A549 (cell line): ENCODE results near the gene PTPRN2. TPM values are rescaled to one million over a fixed set of nuclear protein-coding genes. Genes with fewer than 3 reads are reported as not detected.
A peak's percentile ranks its signal among the peaks of the same experiment; 100 is the strongest.

Source experiments
- ATAC-seq, 2 experiments: fragments of 200-7000 bp in 1 of 2; fragments of >200 bp in 1 of 2; cut with Nextera tagmentation in 1 of 2; cut with Tn5 transposase in 1 of 2; 3 replicates each; pipeline versions ENCODE4 v1.8.0 to v1.9.1; 2018 to 2020; ENCODE audit warnings: mild to moderate bottlenecking in 1 of 2, moderate library complexity in 1 of 2
- CTCF ChIA-PET: fragments of 300-600 bp; sonication (Branson Sonifier 250); formaldehyde crosslinking; extraction: SDS; loops from one replicate; lab custom pipeline; 2021; ENCODE audit warnings: antibody characterized with exemption, inconsistent platforms; lab: Yijun Ruan, JAX
- POLR2A ChIA-PET: fragments of 350-600 bp; formaldehyde crosslinking; extraction: SDS; loops from one replicate; lab custom pipeline; 2021; ENCODE audit warnings: antibody characterized with exemption, inconsistent platforms; lab: Yijun Ruan, JAX
- DNase-seq, 2 experiments: peaks; one replicate each; pipeline versions ENCODE4 v3.0.0 to v3.0.0-alpha.2; 2011 to 2016; ENCODE audit warnings: low read depth in 1 of 2, low spot score in 1 of 2
- FAIRE-seq: peaks from 2 replicates; lab custom pipeline; 2011; peaks lifted over from hg19 to GRCh38; lab: Jason Lieb, UNC
- H3K27ac ChIP-seq, 2 experiments: fragments of >200 bp; sonication (Bioruptor Twin); formaldehyde crosslinking; 3 replicates each; pipeline ENCODE4 v1.5.1; 2016 to 2017
- H3K4me1 ChIP-seq: fragments of >200 bp; sonication (Bioruptor Twin); formaldehyde crosslinking; 3 replicates; pipeline ENCODE4 v1.6.1; 2016
- H3K4me2 ChIP-seq: fragments of >200 bp; sonication (Bioruptor Twin); formaldehyde crosslinking; 3 replicates; pipeline ENCODE4 v1.6.1; 2016
- H3K4me3 ChIP-seq: fragments of >200 bp; sonication (Bioruptor Twin); formaldehyde crosslinking; 3 replicates; pipeline ENCODE4 v1.5.1; 2016
- H3K9me3 ChIP-seq: fragments of >200 bp; sonication (Bioruptor Twin); formaldehyde crosslinking; 3 replicates; pipeline ENCODE4 v1.6.1; 2016
- BHLHE40 ChIP-seq: IDR thresholded peaks from 2 replicates; pipeline ENCODE4 v1.6.1; 2012; ENCODE audit warnings: low read depth, low read length, inconsistent platforms
- CHD4 ChIP-seq: fragments of 200-600 bp; sonication (generic); IDR thresholded peaks from 2 replicates; pipeline ENCODE4 v1.6.1; 2016; ENCODE audit warnings: antibody characterized with exemption, mild to moderate bottlenecking, borderline replicate concordance
- EHF ChIP-seq: fragments of 250-450 bp; sonication (Bioruptor Pico); IDR thresholded peaks from 2 replicates; pipeline ENCODE4 v1.5.0; 2020; ENCODE audit warnings: mild to moderate bottlenecking
- EHMT2 ChIP-seq: fragments of 200-600 bp; sonication (generic); IDR thresholded peaks from 2 replicates; pipeline ENCODE4 v1.6.1; 2016; ENCODE audit warnings: antibody characterized with exemption, low read depth, mild to moderate bottlenecking, moderate library complexity
- FOSB ChIP-seq: fragments of 250-450 bp; sonication (Bioruptor Pico); IDR thresholded peaks from 2 replicates; pipeline ENCODE4 v1.5.0; 2020; ENCODE audit warnings: mild to moderate bottlenecking, moderate library complexity
- HOXA7 ChIP-seq: fragments of 250-450 bp; sonication (Bioruptor Pico); IDR thresholded peaks from 2 replicates; pipeline ENCODE4 v1.5.0; 2020; ENCODE audit warnings: mild to moderate bottlenecking, moderate library complexity
- KDM1A ChIP-seq: fragments of 200-600 bp; sonication (generic); IDR thresholded peaks from 2 replicates; pipeline ENCODE4 v1.6.1; 2016; ENCODE audit warnings: low read depth, mild to moderate bottlenecking
- MAFK ChIP-seq: fragments of 450-650 bp; IDR thresholded peaks from 2 replicates; pipeline ENCODE4 v1.6.1; 2014; ENCODE audit not compliant: partially characterized antibody
- MYC ChIP-seq: IDR thresholded peaks from 2 replicates; pipeline ENCODE4 v1.6.1; 2012; ENCODE audit warnings: mild to moderate bottlenecking, inconsistent platforms, low read length, improper control_type of control experiment, borderline replicate concordance
- NFE2L2 ChIP-seq: fragments of 150-350 bp; conservative IDR thresholded peaks from 2 replicates; pipeline ENCODE4 v1.6.1; 2014; ENCODE audit warnings: low read length
- NPAS2 ChIP-seq: fragments of 250-450 bp; sonication (Bioruptor Pico); IDR thresholded peaks from 2 replicates; pipeline ENCODE4 v1.8.0; 2022; ENCODE audit warnings: mild to moderate bottlenecking, moderate library complexity, borderline replicate concordance
- POLR2A ChIP-seq: IDR thresholded peaks from 2 replicates; pipeline ENCODE4 v1.6.1; 2012; ENCODE audit warnings: mild to moderate bottlenecking, low read length
- RAD21 ChIP-seq, 2 experiments: fragments of >200 bp in 1 of 2; sonication (Bioruptor Twin) in 1 of 2; formaldehyde crosslinking in 1 of 2; IDR thresholded peaks in 1 of 2; conservative IDR thresholded peaks in 1 of 2; 2 replicates in 1 of 2; 3 replicates in 1 of 2; pipeline ENCODE4 v1.6.1; 2012 to 2018; ENCODE audit warnings: inconsistent platforms in 1 of 2
- RNF2 ChIP-seq: fragments of 200-600 bp; sonication (generic); IDR thresholded peaks from 2 replicates; pipeline ENCODE4 v1.6.1; 2016; ENCODE audit warnings: low read depth, mild to moderate bottlenecking, antibody characterized with exemption, moderate library complexity, borderline replicate concordance
- SMC3 ChIP-seq: fragments of >200 bp; sonication (Bioruptor Twin); formaldehyde crosslinking; IDR thresholded peaks from 3 replicates; pipeline ENCODE4 v1.6.1; 2018; ENCODE audit warnings: inconsistent platforms
- SREBF2 ChIP-seq: fragments of 450-650 bp; IDR thresholded peaks from 2 replicates; pipeline ENCODE4 v1.6.1; 2014; ENCODE audit warnings: mild to moderate bottlenecking, moderate library complexity
- TFCP2L1 ChIP-seq: fragments of 250-450 bp; sonication (Bioruptor Pico); IDR thresholded peaks from 2 replicates; pipeline ENCODE4 v1.5.0; 2021; ENCODE audit warnings: mild to moderate bottlenecking
- TP53 ChIP-seq: fragments of 250-450 bp; sonication (Bioruptor Pico); IDR thresholded peaks from 2 replicates; pipeline ENCODE4 v1.5.0; 2021; ENCODE audit warnings: mild to moderate bottlenecking, moderate library complexity
- ZSCAN20 ChIP-seq: fragments of 250-450 bp; sonication (Bioruptor Pico); IDR thresholded peaks from 2 replicates; pipeline ENCODE4 v1.8.0; 2022; ENCODE audit warnings: mild to moderate bottlenecking, moderate library complexity
- WGBS: methylation state at CpG from one replicate; pipeline ENCODE4 v1.1.6; 2017; ENCODE audit errors: missing lambda C conversion rate; 5-methylcytosine and 5-hydroxymethylcytosine counted together
- polyA plus RNA-seq, 4 experiments: library from polyadenylated mRNA; depleted of rRNA in 3 of 4; stranded (reverse); fragments of >200 nt; fragmentation: RNase III in 1 of 4; extraction: RNeasy Plus Mini Kit Qiagen cat#74134 plus additional on column Dnase treatment in 1 of 4; gene quantifications; 2 replicates in 3 of 4; 3 replicates in 1 of 4; pipeline ENCODE4 v1.2.3, GENCODE V29; 2011 to 2017
- TF ChIP-seq, protein P1 (sequence below): fragments of 450-650 bp; IDR thresholded peaks from 2 replicates; pipeline ENCODE4 v1.6.1; 2014; ENCODE audit warnings: antibody characterized with exemption
- TF ChIP-seq, protein P2 (sequence below): IDR thresholded peaks from 2 replicates; pipeline ENCODE4 v1.6.1; 2012; ENCODE audit warnings: low read depth, borderline replicate concordance
- TF ChIP-seq, protein P3 (sequence below): fragments of >200 bp; sonication (Bioruptor Twin); formaldehyde crosslinking; IDR thresholded peaks from 3 replicates; pipeline ENCODE4 v1.6.1; 2016

The PTPRN2 gene
- polyA plus RNA-seq, 2 of the 4 experiments (the other 2 are of a cell fraction) = 0.41 to 1.2 TPM

DNA sequence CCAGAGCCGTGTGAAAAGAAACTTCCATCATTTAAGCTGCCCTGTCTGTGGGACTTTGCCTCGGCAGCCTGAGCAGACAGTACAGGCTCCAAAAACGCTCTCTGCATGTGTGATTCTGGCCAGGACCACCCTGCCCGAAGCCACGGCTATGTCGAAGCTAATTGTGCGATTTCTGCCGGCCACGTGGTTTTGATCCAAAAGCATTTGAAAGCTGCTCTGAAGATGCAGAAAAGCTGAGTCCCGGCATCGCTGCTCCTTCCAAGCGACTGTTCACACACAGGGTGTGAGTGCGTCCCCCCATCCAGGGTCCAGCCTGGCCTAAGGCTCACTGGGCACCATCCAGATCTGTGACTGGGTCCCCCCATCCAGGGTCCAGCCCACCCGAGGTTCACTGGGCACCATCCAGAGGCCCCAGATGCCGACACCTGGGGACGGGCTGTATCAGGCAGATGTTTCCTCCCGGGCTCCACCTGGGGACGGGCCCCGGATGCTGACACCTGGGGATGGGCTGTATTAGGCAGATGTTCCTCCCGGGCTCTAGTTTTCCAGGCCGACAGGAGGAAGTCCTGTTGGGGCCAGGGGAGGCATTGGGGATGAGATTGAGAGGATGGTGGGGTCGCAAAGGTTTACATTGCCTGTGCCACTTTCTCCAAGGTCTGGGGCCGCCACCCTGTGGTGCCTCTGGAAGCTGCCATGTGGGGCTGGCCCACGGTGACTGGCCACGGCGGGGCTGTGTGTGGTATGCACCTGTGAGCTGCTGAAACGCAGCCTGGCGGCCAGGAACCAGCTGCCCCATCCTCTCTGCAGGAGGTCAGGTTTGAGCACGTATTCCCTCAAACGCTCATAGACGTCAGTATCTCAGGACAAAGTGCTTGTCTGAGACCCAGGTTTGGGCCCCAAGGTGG is 723.5 kb downstream of the PTPRN2 start:
- H3K4me1 ChIP-seq = no peaks in the 10 kb centered on the region
- no peaks in the 10 kb centered on the region for H3K9me3 ChIP-seq
- no peak overlapping the region for H3K4me2 ChIP-seq
- FAIRE-seq (no peak), DNase-seq (no peak), ATAC-seq (peak in 1 of 2 experiments; percentile 32; a peak in 2 of 6 replicates)
- WGBS = 44% methylated on average over 20 of the region's 31 CpGs
- CTCF ChIA-PET = no interaction called here
- 0 out of 5 replicates have a peak, but pooled peaks of 1 of the 2 experiments have one; percentile 16 for TF ChIP-seq RAD21 (conservative IDR thresholded peaks at IDR 0.05 in 1 of 2, IDR thresholded peaks at IDR 0.05 in 1 of 2)
- TF ChIP-seq BHLHE40 = no peak
- no peak for TF ChIP-seq SMC3
- no peak overlapping the region for H3K4me3 ChIP-seq
- H3K27ac ChIP-seq = no peak overlapping the region
- POLR2A ChIA-PET = no interaction called here

DNA sequence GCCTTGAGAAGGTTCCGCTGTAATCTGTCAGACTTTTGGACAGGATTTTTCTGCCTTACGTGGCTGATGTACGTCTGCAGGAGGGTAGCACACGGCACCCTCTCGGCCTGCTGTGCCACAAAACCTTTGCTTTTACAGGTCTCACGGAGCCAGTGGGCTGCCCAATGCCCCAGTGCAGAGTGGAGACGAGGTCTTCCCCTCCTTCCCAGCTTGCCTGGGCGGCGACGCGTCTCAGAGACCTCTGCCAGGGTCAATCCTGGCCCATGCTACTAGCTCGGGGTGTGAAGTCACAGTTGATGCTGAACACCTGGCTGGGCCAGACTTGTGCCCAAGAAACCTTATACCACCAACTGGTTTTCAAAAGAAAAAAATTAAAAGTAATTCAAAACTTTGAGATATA is 724.4 kb downstream of the PTPRN2 start:
- CTCF ChIA-PET = no interaction called here
- H3K27ac ChIP-seq = no peak overlapping the region
- H3K4me2 ChIP-seq = no peak overlapping the region
- no peaks in the 10 kb centered on the region for H3K9me3 ChIP-seq
- DNase-seq = no peak
- whole genome bisulfite sequencing = 41% methylated on average over 12 of the region's 12 CpGs
- POLR2A ChIA-PET = no interaction called here
- no peaks in the 10 kb centered on the region for H3K4me1 ChIP-seq
- ATAC-seq = no peak
- no peak for FAIRE-seq
- no peak overlapping the region for H3K4me3 ChIP-seq
- TF ChIP-seq POLR2A (no peak), FOSB (CRISPR knock-in tag) (no peak), HOXA7 (no peak), NFE2L2 (no peak), CHD4 (no peak), SREBF2 (no peak)
- TF ChIP-seq, protein P1, sequence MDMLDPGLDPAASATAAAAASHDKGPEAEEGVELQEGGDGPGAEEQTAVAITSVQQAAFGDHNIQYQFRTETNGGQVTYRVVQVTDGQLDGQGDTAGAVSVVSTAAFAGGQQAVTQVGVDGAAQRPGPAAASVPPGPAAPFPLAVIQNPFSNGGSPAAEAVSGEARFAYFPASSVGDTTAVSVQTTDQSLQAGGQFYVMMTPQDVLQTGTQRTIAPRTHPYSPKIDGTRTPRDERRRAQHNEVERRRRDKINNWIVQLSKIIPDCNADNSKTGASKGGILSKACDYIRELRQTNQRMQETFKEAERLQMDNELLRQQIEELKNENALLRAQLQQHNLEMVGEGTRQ = no peak

DNA sequence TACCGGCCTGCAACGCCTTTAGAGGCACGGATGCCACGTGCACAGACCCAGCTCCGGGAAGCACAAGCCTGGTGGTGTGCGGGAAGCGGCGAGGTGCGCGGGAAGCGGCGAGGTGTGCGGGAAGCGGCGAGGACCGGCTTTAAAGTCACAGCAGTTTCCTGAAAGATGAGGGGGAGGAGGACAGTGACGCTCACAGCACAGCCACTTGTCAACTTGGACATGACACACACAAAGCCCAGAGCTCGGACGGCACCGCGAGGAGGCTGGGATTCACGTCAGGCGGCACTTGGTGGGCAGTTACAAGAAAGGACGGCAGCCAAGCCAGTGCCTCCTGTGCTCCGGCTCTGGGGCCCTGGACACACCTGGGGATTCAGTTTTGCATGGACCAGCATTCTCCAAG is 724.9 kb downstream of the PTPRN2 start:
- DNase-seq (no peak), FAIRE-seq (no peak), ATAC-seq (peak in 1 of 2 experiments; percentile 41; a peak in 2 of 6 replicates)
- TF ChIP-seq, protein P1 = no peak
- TF ChIP-seq RNF2 (no peak), TFCP2L1 (CRISPR knock-in tag) (no peak), CHD4 (no peak), KDM1A (no peak), ZSCAN20 (no peak), SREBF2 (no peak)
- TF ChIP-seq, protein P2, sequence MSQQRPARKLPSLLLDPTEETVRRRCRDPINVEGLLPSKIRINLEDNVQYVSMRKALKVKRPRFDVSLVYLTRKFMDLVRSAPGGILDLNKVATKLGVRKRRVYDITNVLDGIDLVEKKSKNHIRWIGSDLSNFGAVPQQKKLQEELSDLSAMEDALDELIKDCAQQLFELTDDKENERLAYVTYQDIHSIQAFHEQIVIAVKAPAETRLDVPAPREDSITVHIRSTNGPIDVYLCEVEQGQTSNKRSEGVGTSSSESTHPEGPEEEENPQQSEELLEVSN = no peak
- no peak overlapping the region for H3K27ac ChIP-seq
- ChIA-PET CTCF (no interaction called here), POLR2A (no interaction called here)
- no peaks in the 10 kb centered on the region for H3K4me1 ChIP-seq
- no peak overlapping the region for H3K4me3 ChIP-seq
- WGBS = 65% methylated on average over 25 of the region's 25 CpGs
- no peak overlapping the region for H3K4me2 ChIP-seq
- H3K9me3 ChIP-seq = no peaks in the 10 kb centered on the region

DNA sequence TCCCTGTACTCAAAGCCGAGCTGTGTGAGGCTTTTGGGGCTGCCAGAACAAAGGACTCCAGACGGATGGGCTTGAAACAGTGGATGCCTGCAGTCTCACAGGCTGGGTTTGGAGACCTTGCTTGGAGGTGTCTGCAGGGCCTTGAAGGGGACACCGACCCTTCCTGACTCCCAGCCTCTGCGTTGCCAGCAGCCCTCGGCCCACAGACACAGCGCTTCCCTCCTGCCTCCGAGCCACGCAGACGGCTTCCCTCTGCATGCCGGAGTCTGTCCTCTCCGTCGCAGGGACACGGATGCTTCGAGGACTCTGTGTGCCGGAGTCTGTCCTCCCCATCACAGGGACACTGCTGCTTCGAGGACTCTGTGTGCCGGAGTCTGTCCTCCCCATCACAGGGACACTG is 726.1 kb downstream of the PTPRN2 start:
- FAIRE-seq = no peak
- POLR2A ChIA-PET = no interaction called here
- H3K4me2 ChIP-seq = no peak overlapping the region

More for the DNA sequence above, 726.1 kb downstream of the PTPRN2 start:
- no peak; a peak in 1 of 6 replicates for ATAC-seq
- Histone ChIP-seq H3K9me3 (no peaks in the 10 kb centered on the region), H3K27ac (no peak overlapping the region), H3K4me1 (no peaks in the 10 kb centered on the region), H3K4me3 (no peak overlapping the region)
- WGBS = 37% methylated on average over 10 of the region's 17 CpGs
- no peak for TF ChIP-seq NPAS2 (CRISPR knock-in tag)
- no peak for TF ChIP-seq FOSB (CRISPR knock-in tag)
- no peak for TF ChIP-seq EHMT2
- TF ChIP-seq, protein P3, sequence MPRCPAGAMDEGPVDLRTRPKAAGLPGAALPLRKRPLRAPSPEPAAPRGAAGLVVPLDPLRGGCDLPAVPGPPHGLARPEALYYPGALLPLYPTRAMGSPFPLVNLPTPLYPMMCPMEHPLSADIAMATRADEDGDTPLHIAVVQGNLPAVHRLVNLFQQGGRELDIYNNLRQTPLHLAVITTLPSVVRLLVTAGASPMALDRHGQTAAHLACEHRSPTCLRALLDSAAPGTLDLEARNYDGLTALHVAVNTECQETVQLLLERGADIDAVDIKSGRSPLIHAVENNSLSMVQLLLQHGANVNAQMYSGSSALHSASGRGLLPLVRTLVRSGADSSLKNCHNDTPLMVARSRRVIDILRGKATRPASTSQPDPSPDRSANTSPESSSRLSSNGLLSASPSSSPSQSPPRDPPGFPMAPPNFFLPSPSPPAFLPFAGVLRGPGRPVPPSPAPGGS = no peak
- no peak for TF ChIP-seq ZSCAN20
- no peak for TF ChIP-seq HOXA7
- no peak for TF ChIP-seq EHF
- TF ChIP-seq KDM1A = no peak
- TF ChIP-seq TP53 (CRISPR knock-in tag) = no peak
- no peak for TF ChIP-seq RNF2
- no peak for TF ChIP-seq MYC
- no peak for TF ChIP-seq MAFK
- TF ChIP-seq SREBF2 = no peak
- CTCF ChIA-PET = no interaction called here
- no peak for DNase-seq
